H1 (cell line): ENCODE results near the gene C1GALT1C1L. TPM values are rescaled to one million over a fixed set of nuclear protein-coding genes. Genes with fewer than 3 reads are reported as not detected.

ENCODE experiments used
- CTCF ChIA-PET: fragments of 300-600 bp; sonication (Branson Sonifier 250); formaldehyde crosslinking; loops from one replicate; lab custom pipeline; 2021; ENCODE audit not compliant: partially characterized antibody; lab: Charles Lee
- POLR2A ChIA-PET: fragments of 300-600 bp; sonication (Branson Sonifier 250); formaldehyde crosslinking; loops from one replicate; lab custom pipeline; 2021; ENCODE audit warnings: inconsistent platforms; ENCODE audit not compliant: partially characterized antibody; lab: Charles Lee
- DNase-seq, 2 experiments: peaks; one replicate each; pipeline versions ENCODE4 v3.0.0 to v3.0.0-alpha.2; 2010 to 2022; ENCODE audit warnings: low spot score in 2 of 2, low read depth in 1 of 2, mixed read lengths in 1 of 2
- FAIRE-seq: peaks from 2 replicates; lab custom pipeline; 2011; peaks lifted over from hg19 to GRCh38; lab: Jason Lieb, UNC
- H2AFZ ChIP-seq: 2 replicates; pipeline ENCODE4 v1.8.1; 2012; ENCODE audit warnings: low read length, inconsistent platforms
- H2AK5ac ChIP-seq: 2 replicates; pipeline ENCODE4 v1.6.1; 2013; ENCODE audit warnings: low read depth, low read length
- H2BK120ac ChIP-seq: replicated peaks from 2 replicates; pipeline ENCODE3; 2013; ENCODE audit warnings: low read depth, low read length, inconsistent platforms
- H2BK12ac ChIP-seq: 2 replicates; pipeline ENCODE4 v1.6.1; 2013; ENCODE audit warnings: low read depth, low read length
- H2BK15ac ChIP-seq: 2 replicates; pipeline ENCODE4 v1.6.1; 2013; ENCODE audit warnings: low read length
- H2BK20ac ChIP-seq: 2 replicates; pipeline ENCODE4 v1.6.1; 2013; ENCODE audit warnings: low read length
- H2BK5ac ChIP-seq: 2 replicates; pipeline ENCODE4 v1.6.1; 2013; ENCODE audit warnings: low read depth, low read length
- H3K14ac ChIP-seq: 2 replicates; pipeline ENCODE4 v1.6.1; 2013; ENCODE audit warnings: inconsistent platforms; ENCODE audit not compliant: insufficient read length
- H3K18ac ChIP-seq: 2 replicates; pipeline ENCODE4 v1.6.1; 2013; ENCODE audit warnings: low read length; ENCODE audit errors: extremely low read depth
- H3K23ac ChIP-seq: 2 replicates; pipeline ENCODE4 v1.6.1; 2013; ENCODE audit warnings: inconsistent platforms; ENCODE audit not compliant: insufficient read length
- H3K23me2 ChIP-seq: 2 replicates; pipeline ENCODE4 v1.6.1; 2013; ENCODE audit warnings: low read depth, low read length
- H3K27ac ChIP-seq: 2 replicates; pipeline ENCODE4 v1.6.1; 2011; ENCODE audit warnings: low read depth, low read length, inconsistent platforms
- H3K27me3 ChIP-seq, 4 experiments: replicated peaks in 1 of 4; 1 replicate in 1 of 4; 2 replicates in 3 of 4; pipeline versions ENCODE4 v1.6.1 to v1.8.1; 2011 to 2013; ENCODE audit warnings: low read length in 3 of 4, mild to moderate bottlenecking in 3 of 4, inconsistent platforms in 2 of 4, mixed read lengths in 2 of 4, moderate library complexity in 1 of 4; ENCODE audit not compliant: control insufficient read depth in 3 of 4, insufficient read depth in 3 of 4; ENCODE audit errors: extremely low read depth in 1 of 4
- H3K36me3 ChIP-seq, 4 experiments: 2 replicates each; pipeline versions ENCODE4 v1.6.1 to v1.8.1; 2011 to 2013; ENCODE audit warnings: mild to moderate bottlenecking in 4 of 4, low read length in 3 of 4, moderate library complexity in 2 of 4, control low read depth in 1 of 4, inconsistent platforms in 1 of 4; ENCODE audit not compliant: insufficient read depth in 4 of 4, control insufficient read depth in 2 of 4
- H3K4ac ChIP-seq: replicated peaks from 2 replicates; pipeline ENCODE3; 2013; ENCODE audit warnings: low read length, low read depth, mixed read lengths, inconsistent platforms; ENCODE audit not compliant: insufficient read length
- H3K4me1 ChIP-seq, 4 experiments: replicated peaks in 1 of 4; 1 replicate in 1 of 4; 2 replicates in 3 of 4; pipeline versions ENCODE4 v1.6.1 to v1.8.1; 2011 to 2013; ENCODE audit warnings: low read length in 3 of 4, inconsistent platforms in 2 of 4, mixed read lengths in 1 of 4; ENCODE audit not compliant: insufficient read depth in 4 of 4, control insufficient read depth in 3 of 4
- H3K4me2 ChIP-seq, 2 experiments: 2 replicates each; pipeline versions ENCODE4 v1.6.1 to v1.8.1; 2011 to 2013; ENCODE audit warnings: low read depth in 2 of 2, low read length in 2 of 2, control low read depth in 1 of 2, inconsistent platforms in 1 of 2, mild to moderate bottlenecking in 1 of 2; ENCODE audit not compliant: insufficient read depth in 1 of 2
- H3K4me3 ChIP-seq, 4 experiments: fragments of 200-600, 300-600 bp in 1 of 4; sonication (generic), shearing (Covaris generic), sonication (Bioruptor Twin) in 1 of 4; 2 replicates each; pipeline versions ENCODE4 v1.5.1 to v1.8.1; 2011 to 2016; ENCODE audit warnings: low read length in 4 of 4, low read depth in 3 of 4, control low read depth in 2 of 4, inconsistent platforms in 2 of 4, mild to moderate bottlenecking in 2 of 4, mixed read lengths in 1 of 4, moderate library complexity in 1 of 4; ENCODE audit not compliant: insufficient read depth in 2 of 4; ENCODE audit errors: extremely low read depth in 1 of 4
- H3K56ac ChIP-seq: replicated peaks from 2 replicates; pipeline ENCODE3; 2013; ENCODE audit warnings: low read depth, mild to moderate bottlenecking, mixed read lengths, low read length, inconsistent platforms; ENCODE audit not compliant: insufficient read length
- H3K79me1 ChIP-seq: 2 replicates; pipeline ENCODE4 v1.6.1; 2013; ENCODE audit warnings: low read depth, low read length, control low read depth
- H3K79me2 ChIP-seq, 2 experiments: 2 replicates each; pipeline versions ENCODE4 v1.6.1 to v1.8.1; 2012 to 2013; ENCODE audit warnings: low read length in 2 of 2, mild to moderate bottlenecking in 2 of 2, inconsistent platforms in 1 of 2; ENCODE audit not compliant: insufficient read depth in 2 of 2, control insufficient read depth in 1 of 2
- H3K9ac ChIP-seq, 4 experiments: replicated peaks in 1 of 4; 1 replicate in 1 of 4; 2 replicates in 3 of 4; pipeline versions ENCODE4 v1.6.1 to v1.8.1; 2011 to 2013; ENCODE audit warnings: low read depth in 3 of 4, low read length in 3 of 4, control low read depth in 2 of 4, mild to moderate bottlenecking in 2 of 4, moderate library complexity in 2 of 4, inconsistent platforms in 1 of 4; ENCODE audit errors: extremely low read depth in 1 of 4
- H3K9me3 ChIP-seq, 2 experiments: 2 replicates each; pipeline versions ENCODE4 v1.6.1 to v1.8.1; 2012 to 2013; ENCODE audit warnings: mild to moderate bottlenecking in 2 of 2, moderate library complexity in 2 of 2, control low read depth in 1 of 2, inconsistent platforms in 1 of 2, low read depth in 1 of 2, low read length in 1 of 2, mixed read lengths in 1 of 2; ENCODE audit not compliant: insufficient read depth in 2 of 2
- H4K20me1 ChIP-seq, 2 experiments: replicated peaks in 1 of 2; 2 replicates each; pipeline versions ENCODE3 to v1.8.1; 2011 to 2013; ENCODE audit warnings: inconsistent platforms in 2 of 2, low read length in 2 of 2, mild to moderate bottlenecking in 1 of 2; ENCODE audit not compliant: insufficient read depth in 2 of 2, control insufficient read depth in 1 of 2
- H4K5ac ChIP-seq: 2 replicates; pipeline ENCODE4 v1.6.1; 2013; ENCODE audit warnings: low read length, low read depth, mixed read lengths, inconsistent platforms; ENCODE audit not compliant: insufficient read length
- H4K8ac ChIP-seq: 2 replicates; pipeline ENCODE4 v1.8.0; 2013; ENCODE audit warnings: mild to moderate bottlenecking, moderate library complexity, low read length, inconsistent platforms; ENCODE audit not compliant: insufficient read depth; ENCODE audit errors: extremely low read depth
- H4K91ac ChIP-seq: replicated peaks from 2 replicates; pipeline ENCODE3; 2013; ENCODE audit warnings: low read length, mixed read lengths, inconsistent platforms; ENCODE audit not compliant: insufficient read length
- BCL11A ChIP-seq, 2 experiments: IDR thresholded peaks; one replicate each; pipeline ENCODE4 v1.6.1; 2011; ENCODE audit warnings: low read depth in 2 of 2, low read length in 2 of 2, mild to moderate bottlenecking in 2 of 2
- EP300 ChIP-seq, 2 experiments: IDR thresholded peaks; 1 replicate in 1 of 2; 2 replicates in 1 of 2; pipeline ENCODE4 v1.6.1; 2011 to 2012; ENCODE audit warnings: low read depth in 2 of 2, low read length in 2 of 2, mild to moderate bottlenecking in 2 of 2, borderline replicate concordance in 1 of 2, inconsistent platforms in 1 of 2, moderate library complexity in 1 of 2
- MAFK ChIP-seq: IDR thresholded peaks from 2 replicates; pipeline ENCODE4 v1.6.1; 2012; ENCODE audit warnings: low read depth, mild to moderate bottlenecking, improper control_type of control experiment, low read length
- SRF ChIP-seq: IDR thresholded peaks from 2 replicates; pipeline ENCODE4 v1.6.1; 2011; ENCODE audit warnings: mild to moderate bottlenecking, low read depth, low read length, moderate library complexity
- WGBS, 2 experiments: shearing (Covaris generic) in 1 of 2; methylation state at CpG; one replicate each; pipeline versions ENCODE4 v1.1.6 to v1.1.7; 2013 to 2015; ENCODE audit warnings: low lambda C conversion rate in 2 of 2, mixed read lengths in 2 of 2, inconsistent platforms in 1 of 2, low coverage in 1 of 2, missing lambda C conversion rate in 1 of 2; ENCODE audit not compliant: insufficient replicate concordance in 2 of 2, insufficient coverage in 1 of 2, insufficient read length in 1 of 2; ENCODE audit errors: extremely low coverage in 1 of 2, missing lambda C conversion rate in 1 of 2; 5-methylcytosine and 5-hydroxymethylcytosine counted together
- polyA plus RNA-seq, 7 experiments: library from polyadenylated mRNA; depleted of rRNA in 3 of 7; stranded (reverse) in 5 of 7; unstranded in 2 of 7; fragments of >200 nt in 5 of 7; fragments of 200-250 nt in 2 of 7; gene quantifications; 1 replicate in 5 of 7; 2 replicates in 1 of 7; 4 replicates in 1 of 7; pipeline versions ENCODE4 v1.2.1 to v1.2.3, GENCODE V29; 2011 to 2013; ENCODE audit warnings: missing spikeins in 2 of 7, mixed read lengths in 2 of 7
- total RNA-seq: library from RNA; stranded (reverse); fragmentation: NEBNext Ultra II Directional; extraction: Animal tissue kit (Norgen Biotek cat#: 25700); gene quantifications from 2 replicates; pipeline ENCODE4 v1.2.1, GENCODE V29; 2021

The C1GALT1C1L gene
- total and polyA plus RNA-seq, 2 of the 8 experiments (the other 6 are each of a cell fraction or from before 2014, with no cell fraction given): 0.12 TPM; not detected in 1

DNA sequence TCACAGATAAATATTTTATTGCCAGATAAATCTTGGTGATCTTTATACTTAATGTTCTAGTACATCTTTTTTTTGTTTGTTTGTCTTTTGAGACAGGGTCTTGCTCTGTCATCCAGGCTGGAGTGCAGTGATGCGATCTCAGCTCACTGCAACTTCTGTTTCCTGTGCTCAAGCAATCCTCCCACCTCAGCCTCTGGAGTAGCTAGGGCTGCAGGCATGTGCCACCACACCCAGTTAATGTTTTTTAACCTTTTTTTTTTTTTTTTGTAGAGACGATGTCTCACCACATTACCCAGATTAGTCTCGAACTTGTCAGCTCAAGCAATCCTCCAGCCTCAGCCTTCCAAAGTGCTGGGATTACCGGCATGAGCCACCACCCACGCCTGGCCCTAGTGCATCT lies 9.1 kb upstream of the C1GALT1C1L start:
- Histone ChIP-seq H3K4ac (no peak overlapping the region), H3K56ac (no peak overlapping the region), H3K27ac (no peak overlapping the region), H3K27me3 (no peaks in the 10 kb centered on the region), H3K4me2 (no peak overlapping the region), H4K20me1 (no peaks in the 10 kb centered on the region), H3K79me2 (no peaks in the 10 kb centered on the region), H2BK120ac (no peak overlapping the region), H2BK15ac (no peak overlapping the region), H3K79me1 (no peaks in the 10 kb centered on the region), H4K5ac (no peak overlapping the region), H2BK20ac (no peak overlapping the region), H3K18ac (no peak overlapping the region), H3K23ac (no peak overlapping the region), H2BK12ac (no peak overlapping the region), H2BK5ac (no peak overlapping the region), H3K4me1 (no peaks in the 10 kb centered on the region), H3K23me2 (no peaks in the 10 kb centered on the region), H3K4me3 (no peak overlapping the region), H2AK5ac (no peak overlapping the region), H3K14ac (no peak overlapping the region), H3K9me3 (no peaks in the 10 kb centered on the region), H4K8ac (no peak overlapping the region), H3K9ac (no peak overlapping the region), H4K91ac (no peak overlapping the region), H2AFZ (no peak overlapping the region), H3K36me3 (no peaks in the 10 kb centered on the region)
- ChIA-PET CTCF (interaction anchor here (0.5 kb wide), 1 partner anchor 16 kb away, joined by 3 read pairs; no protein-coding TSS in a partner anchor), POLR2A (no interaction called here)
- 90% methylated on average over 5 of the region's 5 CpGs; no CpG with 5 or more reads in 1 of the 2 experiments for whole genome bisulfite sequencing, 2 experiments
- FAIRE-seq (no peak), DNase-seq (no peak)
- TF ChIP-seq EP300 (IDR thresholded peaks at IDR 0.05; ENCODE audit: borderline replicate concordance in 1 of 2, low read depth in 2 of 2, low read length in 2 of 2) (no peak), SRF (no peak), BCL11A (IDR thresholded peaks at IDR 0.05; ENCODE audit: low read depth in 2 of 2, low read length in 2 of 2) (no peak), MAFK (no peak)
